Hepatocyte (in vitro differentiated cells): ENCODE data around the gene ANKRD62. TPM values are rescaled to one million over a fixed set of nuclear protein-coding genes. Genes with fewer than 3 reads are reported as not detected.
"Not testable (repeated sequence)": the region's sequence is repeated elsewhere in the genome, so short reads cannot be mapped to it uniquely, and the experiment has no call there.

Source experiments
- DNase-seq: peaks from one replicate; pipeline ENCODE4 v3.0.0-alpha.2; 2016; ENCODE audit warnings: low spot score
- H2AFZ ChIP-seq: fragments of 200-600 bp; sonication (generic); 2 replicates; pipeline ENCODE4 v1.6.0; 2016; ENCODE audit warnings: antibody characterized with exemption, mild to moderate bottlenecking
- H3K27ac ChIP-seq: fragments of 200-600 bp; sonication (generic); 2 replicates; pipeline ENCODE4 v1.5.1; 2016; ENCODE audit warnings: mild to moderate bottlenecking
- H3K27me3 ChIP-seq: fragments of 200-600 bp; sonication (generic); 2 replicates; pipeline ENCODE4 v1.6.1; 2016
- H3K36me3 ChIP-seq: fragments of 200-600 bp; sonication (generic); replicated peaks from 2 replicates; pipeline ENCODE4 v1.5.1; 2016; ENCODE audit warnings: low read depth; ENCODE audit not compliant: insufficient read depth
- H3K4me1 ChIP-seq: fragments of 200-600 bp; sonication (generic); 2 replicates; pipeline ENCODE4 v1.5.1; 2016; ENCODE audit warnings: mild to moderate bottlenecking, moderate library complexity; ENCODE audit not compliant: insufficient read depth
- H3K4me2 ChIP-seq: fragments of 200-600 bp; sonication (generic); 2 replicates; pipeline ENCODE4 v1.6.0; 2016
- H3K4me3 ChIP-seq: fragments of 200-600 bp; sonication (generic); 2 replicates; pipeline ENCODE4 v1.5.1; 2016; ENCODE audit warnings: mild to moderate bottlenecking
- H3K79me2 ChIP-seq: fragments of 200-600 bp; sonication (generic); 2 replicates; pipeline ENCODE4 v1.6.0; 2017; ENCODE audit warnings: mild to moderate bottlenecking
- H3K9me2 ChIP-seq: fragments of 200-600 bp; sonication (generic); replicated peaks from 2 replicates; pipeline ENCODE4 v1.6.0; 2017; ENCODE audit warnings: mild to moderate bottlenecking; ENCODE audit not compliant: insufficient read depth
- H3K9me3 ChIP-seq: fragments of 200-600 bp; sonication (generic); 2 replicates; pipeline ENCODE4 v1.5.1; 2016; ENCODE audit warnings: low read depth, mild to moderate bottlenecking
- H4K20me1 ChIP-seq: fragments of 200-600 bp; sonication (generic); 2 replicates; pipeline ENCODE4 v1.6.0; 2016; ENCODE audit warnings: mild to moderate bottlenecking; ENCODE audit not compliant: insufficient read depth, poor library complexity, severe bottlenecking
- CTCF ChIP-seq: fragments of 200-600 bp; sonication (generic); IDR thresholded peaks from 2 replicates; pipeline ENCODE4 v1.5.1; 2016; ENCODE audit warnings: antibody characterized with exemption, mild to moderate bottlenecking; ENCODE audit not compliant: poor library complexity
- EZH2 ChIP-seq: fragments of 200-600 bp; sonication (generic); IDR thresholded peaks from 2 replicates; pipeline ENCODE4 v1.6.1; 2016; ENCODE audit warnings: antibody characterized with exemption, mild to moderate bottlenecking, borderline replicate concordance
- EZH2phosphoT487 ChIP-seq: fragments of 200-600 bp; sonication (generic); IDR thresholded peaks from one replicate; pipeline ENCODE4 v1.6.1; 2018; ENCODE audit warnings: antibody characterized with exemption, mild to moderate bottlenecking, low read depth, moderate library complexity; ENCODE audit not compliant: unreplicated experiment, severe bottlenecking
- WGBS: methylation state at CpG from one replicate; pipeline ENCODE4 v1.1.6; 2016; ENCODE audit warnings: low lambda C conversion rate; ENCODE audit errors: missing lambda C conversion rate; 5-methylcytosine and 5-hydroxymethylcytosine counted together
- polyA plus RNA-seq: library from polyadenylated mRNA; unstranded; fragments of >200 nt; fragmentation: Nextera tagmentation; extraction: Ambion mirVana; gene quantifications from 2 replicates; pipeline ENCODE4 v1.2.1, GENCODE V29; 2016
- total RNA-seq: library from RNA; depleted of rRNA; stranded (reverse); fragments of >200 nt; gene quantifications from 2 replicates; pipeline ENCODE4 v1.2.3, GENCODE V29; 2014

ANKRD62 gene
- total and polyA plus RNA-seq, 2 experiments from 2014 or later = not detected

GRCh38 chr18:12140866-12141265, 47.2 kb downstream of the ANKRD62 start:
- not testable (repeated sequence) for H3K27me3 ChIP-seq, H3K4me2 ChIP-seq, H3K9me2 ChIP-seq, H3K4me1 ChIP-seq, H3K79me2 ChIP-seq, H3K27ac ChIP-seq, H3K4me3 ChIP-seq, H3K9me3 ChIP-seq, H3K36me3 ChIP-seq, H2AFZ ChIP-seq, H4K20me1 ChIP-seq, DNase-seq
- 82% methylated on average over 12 of the region's 12 CpGs for WGBS

DNA sequence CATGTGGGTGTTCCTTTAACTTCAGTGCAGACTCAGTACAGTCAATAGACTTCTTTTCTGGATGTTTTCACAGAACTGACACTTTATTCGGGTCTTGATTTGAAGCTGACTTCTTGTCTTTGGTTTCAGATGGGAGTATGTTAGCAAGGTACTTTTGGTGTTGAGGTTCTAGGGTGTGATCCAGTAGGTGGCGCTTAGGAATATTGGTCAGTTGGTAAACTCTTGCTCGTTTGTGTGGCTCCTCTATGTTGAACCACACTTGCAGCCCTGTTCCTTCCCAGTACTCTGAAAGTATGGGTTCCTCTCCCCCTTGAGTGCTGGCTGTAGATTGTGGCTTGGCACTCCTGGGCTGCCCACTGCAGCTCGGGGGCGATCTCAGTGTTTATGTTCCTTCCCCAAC, 48.1 kb downstream of the ANKRD62 start:
- not testable (repeated sequence) for H3K9me3 ChIP-seq, DNase-seq, H3K36me3 ChIP-seq, H3K4me1 ChIP-seq, H3K27ac ChIP-seq, H3K27me3 ChIP-seq, H4K20me1 ChIP-seq, H3K4me2 ChIP-seq, H2AFZ ChIP-seq, H3K79me2 ChIP-seq, H3K9me2 ChIP-seq, H3K4me3 ChIP-seq
- WGBS = no CpG with 5 or more reads among the region's 5 CpGs

DNA sequence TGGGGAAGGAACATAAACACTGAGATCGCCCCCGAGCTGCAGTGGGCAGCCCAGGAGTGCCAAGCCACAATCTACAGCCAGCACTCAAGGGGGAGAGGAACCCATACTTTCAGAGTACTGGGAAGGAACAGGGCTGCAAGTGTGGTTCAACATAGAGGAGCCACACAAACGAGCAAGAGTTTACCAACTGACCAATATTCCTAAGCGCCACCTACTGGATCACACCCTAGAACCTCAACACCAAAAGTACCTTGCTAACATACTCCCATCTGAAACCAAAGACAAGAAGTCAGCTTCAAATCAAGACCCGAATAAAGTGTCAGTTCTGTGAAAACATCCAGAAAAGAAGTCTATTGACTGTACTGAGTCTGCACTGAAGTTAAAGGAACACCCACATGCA, 55.8 kb downstream of the ANKRD62 start:
- not testable (repeated sequence) for H3K27ac ChIP-seq, H3K4me3 ChIP-seq, H3K27me3 ChIP-seq, H4K20me1 ChIP-seq, H3K9me3 ChIP-seq, DNase-seq, H3K36me3 ChIP-seq, H3K79me2 ChIP-seq, H3K4me1 ChIP-seq, H3K4me2 ChIP-seq, H2AFZ ChIP-seq, H3K9me2 ChIP-seq
- no CpG with 5 or more reads among the region's 5 CpGs for WGBS

DNA sequence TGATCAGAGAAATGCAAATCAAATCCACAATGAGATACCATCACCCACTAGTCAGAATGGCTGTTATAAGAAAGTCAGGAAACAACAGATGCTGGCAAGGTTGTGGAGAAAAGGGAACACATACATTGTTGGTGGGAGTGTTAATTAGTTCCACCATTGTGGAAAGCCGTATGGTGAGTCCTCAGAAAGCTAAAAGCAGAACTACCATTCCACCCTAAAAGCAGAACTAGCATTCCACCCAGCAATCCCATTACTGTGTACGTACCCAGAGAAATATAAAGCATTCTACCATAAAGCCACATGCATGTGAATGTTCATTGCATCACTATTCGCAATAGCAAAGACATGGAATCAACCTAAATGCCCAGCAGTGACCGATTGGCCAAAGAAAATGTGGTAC, 60.7 kb downstream of the ANKRD62 start:
- DNase-seq = no peak
- Histone ChIP-seq H3K9me2 (no peaks in the 10 kb centered on the region), H3K9me3 (no peaks in the 10 kb centered on the region), H3K79me2 (no peaks in the 10 kb centered on the region), H3K27ac (no peak overlapping the region), H3K4me3 (no peak overlapping the region), H4K20me1 (no peaks in the 10 kb centered on the region), H2AFZ (no peak overlapping the region), H3K36me3 (no peaks in the 10 kb centered on the region), H3K27me3 (no peaks in the 10 kb centered on the region), H3K4me2 (no peak overlapping the region), H3K4me1 (no peaks in the 10 kb centered on the region)
- WGBS = 83% methylated on average over 4 of the region's 4 CpGs
- TF ChIP-seq EZH2 (no peak), EZH2phosphoT487 (no peak), CTCF (no peak)

- H3K36me3 ChIP-seq = no peaks in the 10 kb centered on the region
- no peaks in the 10 kb centered on the region for H3K4me1 ChIP-seq
- 68% methylated on average over 3 of the region's 3 CpGs for WGBS
- H3K27me3 ChIP-seq = no peaks in the 10 kb centered on the region
- H3K9me3 ChIP-seq = no peaks in the 10 kb centered on the region
- H2AFZ ChIP-seq = no peak overlapping the region
- H3K27ac ChIP-seq = no peak overlapping the region
- H3K9me2 ChIP-seq = no peaks in the 10 kb centered on the region
- no peak overlapping the region for H3K4me3 ChIP-seq
- H3K4me2 ChIP-seq = no peak overlapping the region
- no peak for DNase-seq
- no peaks in the 10 kb centered on the region for H4K20me1 ChIP-seq
- no peak for TF ChIP-seq EZH2
- TF ChIP-seq EZH2phosphoT487 = no peak
- TF ChIP-seq CTCF = no peak
- no peaks in the 10 kb centered on the region for H3K79me2 ChIP-seq
Observed at GRCh38 chr18:12155996-12156395, 62.4 kb downstream of the ANKRD62 start.
